IMR-90 (cell line): ENCODE data around the gene TAOK1. TPM values are rescaled to one million over a fixed set of nuclear protein-coding genes. Genes with fewer than 3 reads are reported as not detected.

Experiments
- ATAC-seq: fragments of 200-7000 bp; cut with Tn5 transposase; 2 replicates; pipeline ENCODE4 v1.9.1; 2020; ENCODE audit warnings: low read depth, mild to moderate bottlenecking, moderate library complexity
- BruUV-seq: library from RNA; stranded (reverse); fragments of 400-500 nt; replicated peaks from 2 replicates; lab custom pipeline; 2021; lab: Mats Ljungman, UMichigan
- CTCF ChIA-PET: fragments of 300-600 bp; formaldehyde crosslinking; extraction: SDS; loops from one replicate; lab custom pipeline; 2021; ENCODE audit warnings: antibody characterized with exemption; lab: Yijun Ruan, JAX
- POLR2A ChIA-PET: fragments of 300-600 bp; sonication (Branson Sonifier 250); formaldehyde crosslinking; loops from one replicate; lab custom pipeline; 2022; ENCODE audit warnings: antibody characterized with exemption; ENCODE audit not compliant: unreplicated experiment; lab: Charles Lee
- DNase-seq: peaks from one replicate; pipeline ENCODE4 v3.0.0; 2013
- H2AFZ ChIP-seq: replicated peaks from 2 replicates; pipeline ENCODE3; 2013; ENCODE audit warnings: low read length, mild to moderate bottlenecking; ENCODE audit not compliant: poor library complexity
- H2AK5ac ChIP-seq: 2 replicates; pipeline ENCODE4 v1.6.1; 2013; ENCODE audit warnings: low read depth, low read length, inconsistent platforms
- H2AK9ac ChIP-seq: replicated peaks from 2 replicates; pipeline ENCODE3; 2013; ENCODE audit warnings: mild to moderate bottlenecking, low read depth, low read length, moderate library complexity; ENCODE audit not compliant: poor library complexity
- H2BK120ac ChIP-seq: 2 replicates; pipeline ENCODE4 v1.6.1; 2013; ENCODE audit warnings: low read depth, low read length, inconsistent platforms
- H2BK15ac ChIP-seq: 3 replicates; pipeline ENCODE4 v1.6.1; 2013; ENCODE audit warnings: low read depth, low read length, inconsistent platforms
- H2BK20ac ChIP-seq: 2 replicates; pipeline ENCODE4 v1.6.1; 2013; ENCODE audit warnings: low read depth, mild to moderate bottlenecking, inconsistent platforms, low read length, moderate library complexity
- H2BK5ac ChIP-seq: 2 replicates; pipeline ENCODE4 v1.6.1; 2013; ENCODE audit warnings: mild to moderate bottlenecking, low read depth, low read length, inconsistent platforms; ENCODE audit not compliant: poor library complexity, severe bottlenecking
- H3K14ac ChIP-seq: replicated peaks from 2 replicates; pipeline ENCODE4 v1.6.1; 2013; ENCODE audit warnings: low read depth, low read length, inconsistent platforms
- H3K18ac ChIP-seq: 2 replicates; pipeline ENCODE4 v1.6.1; 2013; ENCODE audit warnings: low read depth, low read length, control low read depth
- H3K23ac ChIP-seq: 2 replicates; pipeline ENCODE4 v1.6.1; 2013; ENCODE audit warnings: low read depth, low read length, inconsistent platforms
- H3K27ac ChIP-seq: 2 replicates; pipeline ENCODE4 v1.5.1; 2013; ENCODE audit warnings: mild to moderate bottlenecking, control low read depth, low read length; ENCODE audit not compliant: insufficient read depth
- H3K27me3 ChIP-seq: 2 replicates; pipeline ENCODE4 v1.6.1; 2013; ENCODE audit warnings: low read length; ENCODE audit not compliant: control insufficient read depth, insufficient read depth
- H3K36me3 ChIP-seq: 2 replicates; pipeline ENCODE4 v1.6.1; 2013; ENCODE audit warnings: low read length, mixed read lengths; ENCODE audit not compliant: control insufficient read depth, insufficient read depth
- H3K4ac ChIP-seq: 2 replicates; pipeline ENCODE4 v1.6.1; 2013; ENCODE audit warnings: low read depth, low read length, inconsistent platforms
- H3K4me1 ChIP-seq: 2 replicates; pipeline ENCODE4 v1.6.1; 2013; ENCODE audit warnings: low read length, mixed read lengths; ENCODE audit not compliant: control insufficient read depth, insufficient read depth
- H3K4me2 ChIP-seq: 2 replicates; pipeline ENCODE4 v1.6.1; 2013; ENCODE audit warnings: low read depth, mild to moderate bottlenecking, control low read depth, low read length, moderate library complexity
- H3K4me3 ChIP-seq: 2 replicates; pipeline ENCODE4 v1.5.1; 2013; ENCODE audit warnings: low read depth, mild to moderate bottlenecking, control low read depth, low read length, moderate library complexity; ENCODE audit not compliant: insufficient read depth
- H3K56ac ChIP-seq: 2 replicates; pipeline ENCODE4 v1.6.1; 2013; ENCODE audit warnings: low read length, inconsistent platforms; ENCODE audit not compliant: insufficient read depth; ENCODE audit errors: extremely low read depth
- H3K79me1 ChIP-seq, 2 experiments: 2 replicates each; pipeline ENCODE4 v1.6.1; 2013; ENCODE audit warnings: low read length in 2 of 2, inconsistent platforms in 1 of 2, low read depth in 1 of 2
- H3K9ac ChIP-seq: 2 replicates; pipeline ENCODE4 v1.6.1; 2013; ENCODE audit warnings: low read depth, low read length, control low read depth
- H3K9me1 ChIP-seq: 2 replicates; pipeline ENCODE4 v1.6.1; 2013; ENCODE audit warnings: low read length, inconsistent platforms; ENCODE audit not compliant: insufficient read depth
- H3K9me3 ChIP-seq: 2 replicates; pipeline ENCODE4 v1.6.1; 2013; ENCODE audit warnings: low read length; ENCODE audit not compliant: control insufficient read depth, insufficient read depth
- H4K20me1 ChIP-seq: 2 replicates; pipeline ENCODE4 v1.6.1; 2013; ENCODE audit warnings: low read length, inconsistent platforms; ENCODE audit not compliant: insufficient read depth
- H4K5ac ChIP-seq: 2 replicates; pipeline ENCODE4 v1.6.1; 2013; ENCODE audit warnings: mild to moderate bottlenecking, low read depth, low read length, control low read depth
- H4K8ac ChIP-seq, 2 experiments: 2 replicates each; pipeline ENCODE4 v1.6.1; 2013; ENCODE audit warnings: low read depth in 2 of 2, low read length in 2 of 2, control low read depth in 1 of 2, inconsistent platforms in 1 of 2
- H4K91ac ChIP-seq: 2 replicates; pipeline ENCODE4 v1.6.1; 2013; ENCODE audit warnings: low read depth, low read length, inconsistent platforms; ENCODE audit not compliant: insufficient read depth
- BHLHE40 ChIP-seq: fragments of 150-350 bp; IDR thresholded peaks from 2 replicates; pipeline ENCODE4 v1.6.1; 2016; ENCODE audit warnings: mild to moderate bottlenecking, low read depth, low read length
- FOS ChIP-seq: fragments of 150-350 bp; IDR thresholded peaks from 2 replicates; pipeline ENCODE4 v1.6.1; 2016; ENCODE audit warnings: low read depth, low read length
- MAFK ChIP-seq: IDR thresholded peaks from 2 replicates; pipeline ENCODE4 v1.6.1; 2012; ENCODE audit warnings: low read depth, low read length, improper control_type of control experiment
- RAD21 ChIP-seq: IDR thresholded peaks from 2 replicates; pipeline ENCODE4 v1.6.1; 2012; ENCODE audit warnings: low read length, improper control_type of control experiment
- whole genome bisulfite sequencing, 2 experiments: methylation state at CpG; one replicate each; pipeline versions ENCODE4 v1.1.5 to v1.1.7; 2013; ENCODE audit warnings: missing lambda C conversion rate in 2 of 2; ENCODE audit not compliant: insufficient read length in 1 of 2; ENCODE audit errors: extremely low coverage in 2 of 2; 5-methylcytosine and 5-hydroxymethylcytosine counted together
- dilution Hi-C: fragments of 300-500 bp; cut with HindIII; formaldehyde crosslinking; loops from one replicate; pipeline ENCODE4 v1.14.3; 2018; ENCODE audit warnings: low sequenced_read_pairs; ENCODE audit not compliant: unreplicated experiment
- in situ Hi-C: fragments of 300-500 bp; cut with MboI; formaldehyde crosslinking; loops from 3 replicates; pipeline ENCODE4 v1.14.3; 2019; ENCODE audit warnings: low sequenced_read_pairs, inconsistent platforms, mixed read lengths
- intact Hi-C: fragments of 100-400 bp; cut with micrococcal nuclease; formaldehyde crosslinking; loops from 2 replicates; pipeline ENCODE4 v1.10.0; 2022
- polyA plus RNA-seq, 3 experiments: library from polyadenylated mRNA; depleted of rRNA; stranded (reverse); fragments of >200 nt; gene quantifications; 2 replicates each; pipeline ENCODE4 v1.2.3, GENCODE V29; 2012; ENCODE audit warnings: low replicate concordance in 1 of 3
- total RNA-seq: library from RNA; depleted of rRNA; stranded (reverse); fragments of >200 nt; gene quantifications from 2 replicates; pipeline ENCODE4 v1.2.3, GENCODE V29; 2012

The TAOK1 gene
- total and polyA plus RNA-seq, 2 of the 4 experiments (the other 2 are of a cell fraction), result 9.8 to 91.8 TPM

GRCh38 chr17:29449865-29450671 lies 59.9 kb downstream of the TAOK1 start (continued):
- TF ChIP-seq MAFK, result no peak

DNA sequence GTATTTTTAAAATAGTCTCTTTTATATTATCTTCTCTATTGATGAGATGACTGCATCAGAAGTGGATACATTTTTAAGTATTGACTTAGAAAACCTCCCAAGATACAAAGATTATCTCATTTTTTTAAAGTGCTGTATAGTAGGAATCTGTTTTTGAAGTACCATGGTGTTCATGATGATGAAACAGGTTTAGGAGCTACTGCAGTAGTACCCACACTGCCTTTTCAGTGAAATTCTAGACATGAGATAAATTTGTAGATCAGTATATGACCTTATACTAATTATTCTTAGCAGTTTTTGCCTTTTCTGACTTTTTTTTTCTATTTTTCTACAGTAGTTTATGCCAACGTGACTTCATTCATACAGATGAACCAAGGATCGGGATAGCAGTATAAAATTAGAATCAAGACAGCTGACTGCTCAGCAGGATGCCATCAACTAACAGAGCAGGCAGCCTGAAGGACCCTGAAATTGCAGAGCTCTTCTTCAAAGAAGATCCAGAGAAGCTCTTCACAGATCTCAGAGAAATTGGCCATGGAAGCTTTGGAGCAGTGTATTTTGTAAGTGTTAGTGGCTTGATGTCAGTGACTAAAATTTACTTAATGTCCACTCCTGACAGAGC lies 61.1 kb downstream of the TAOK1 start:
- H3K27me3 ChIP-seq, result no peaks in the 10 kb centered on the region
- no peak overlapping the region for H2AFZ ChIP-seq
- dilution Hi-C loops (no loop called here), intact Hi-C loops (no loop called here), in situ Hi-C loops (no loop called here)
- H2AK5ac ChIP-seq, result no peak overlapping the region
- DNase-seq, result no peak
- ChIA-PET CTCF (no interaction called here), POLR2A (no interaction called here)
- H4K91ac ChIP-seq, result no peak overlapping the region
- no CpG with 5 or more reads among the region's 2 CpGs for WGBS, 2 experiments
- no peak overlapping the region for H2BK20ac ChIP-seq
- H4K5ac ChIP-seq, result no peak overlapping the region
- H3K56ac ChIP-seq, result no peak overlapping the region
- no peak for ATAC-seq
- no peak overlapping the region for H2BK5ac ChIP-seq
- H3K18ac ChIP-seq, result no peak overlapping the region
- H3K9me3 ChIP-seq, result no peaks in the 10 kb centered on the region
- H3K4me3 ChIP-seq, result no peak overlapping the region
- H2BK120ac ChIP-seq, result no peak overlapping the region
- no peaks in the 10 kb centered on the region; the same call in 1 of the 2 replicates for H3K4me1 ChIP-seq
- peaks cover 19% of the 10 kb centered on the region for H3K36me3 ChIP-seq
- H3K4me2 ChIP-seq, result no peak overlapping the region
- no peak overlapping the region for H3K23ac ChIP-seq
- no peak overlapping the region for H3K14ac ChIP-seq
- no peak overlapping the region for H4K8ac ChIP-seq
- peaks cover 15 to 50% of the 10 kb centered on the region in 2 experiments for H3K79me1 ChIP-seq
- H2BK15ac ChIP-seq, result no peak overlapping the region
- H3K4ac ChIP-seq, result no peak overlapping the region
- H4K20me1 ChIP-seq, result peaks cover 47% of the 10 kb centered on the region
- TF ChIP-seq BHLHE40 (no peak), FOS (no peak), RAD21 (no peak)
- H3K27ac ChIP-seq, result no peak overlapping the region
- BruUV-seq, result no TSS peak
- no peak overlapping the region for H2AK9ac ChIP-seq
- H3K9ac ChIP-seq, result no peak overlapping the region
- peaks cover 15% of the 10 kb centered on the region for H3K9me1 ChIP-seq
